ENCODE measurements around the gene DEPDC5.
"Not testable (repeated sequence)": the region's sequence is repeated elsewhere in the genome, so short reads cannot be mapped to it uniquely, and the experiment has no call there.

Gene DEPDC5

DNA sequence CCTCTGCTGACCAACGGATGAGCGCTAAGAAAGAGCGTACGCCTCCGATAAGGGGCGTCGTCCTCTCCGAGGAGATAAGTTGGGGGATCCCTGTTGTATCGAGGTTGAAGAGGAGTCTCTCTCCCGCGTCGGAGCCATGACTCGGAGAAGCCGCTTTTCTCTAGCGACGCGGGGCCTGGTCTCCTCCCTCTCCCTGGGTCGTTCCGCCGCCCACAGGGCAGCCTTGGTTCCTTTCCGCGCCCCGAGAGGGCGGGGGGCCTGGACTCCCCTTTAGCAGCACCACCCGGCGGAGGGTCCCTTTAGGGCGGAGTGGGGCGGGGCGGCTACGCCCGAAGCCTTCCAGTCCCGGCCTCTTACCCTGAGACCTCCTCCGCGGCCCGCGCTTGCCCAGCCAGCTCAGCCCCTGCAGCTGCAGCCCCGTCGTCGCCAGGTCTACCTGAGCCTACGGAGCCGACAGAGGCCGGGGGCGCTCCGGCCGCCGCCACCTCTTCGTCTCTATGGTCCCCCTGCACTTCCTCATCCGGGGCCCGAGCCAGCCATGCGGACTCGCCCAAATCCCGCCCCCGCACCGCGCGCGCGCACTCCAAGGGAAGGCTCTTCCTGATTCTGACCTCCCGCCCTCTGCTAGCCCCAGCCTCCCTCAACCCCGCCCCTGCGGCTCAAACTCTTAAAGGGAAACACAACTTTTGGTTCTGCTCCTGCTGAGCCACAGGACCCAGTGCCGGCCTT is 4.0 kb upstream of the DEPDC5 start, which contains the start of gene PRR14L:
Gene PRR14L (minus strand): TSS at position 497 of the 729 bp plus-strand sequence. CDS start 11,272 bp downstream, outside the sequence.
- peak; percentile 94 to 99 (median 97) for DNase-seq

- DNase-seq = no peak
Measured at GRCh38 chr22:31750365-31751284, 3.2 kb upstream of the DEPDC5 start.

DNA sequence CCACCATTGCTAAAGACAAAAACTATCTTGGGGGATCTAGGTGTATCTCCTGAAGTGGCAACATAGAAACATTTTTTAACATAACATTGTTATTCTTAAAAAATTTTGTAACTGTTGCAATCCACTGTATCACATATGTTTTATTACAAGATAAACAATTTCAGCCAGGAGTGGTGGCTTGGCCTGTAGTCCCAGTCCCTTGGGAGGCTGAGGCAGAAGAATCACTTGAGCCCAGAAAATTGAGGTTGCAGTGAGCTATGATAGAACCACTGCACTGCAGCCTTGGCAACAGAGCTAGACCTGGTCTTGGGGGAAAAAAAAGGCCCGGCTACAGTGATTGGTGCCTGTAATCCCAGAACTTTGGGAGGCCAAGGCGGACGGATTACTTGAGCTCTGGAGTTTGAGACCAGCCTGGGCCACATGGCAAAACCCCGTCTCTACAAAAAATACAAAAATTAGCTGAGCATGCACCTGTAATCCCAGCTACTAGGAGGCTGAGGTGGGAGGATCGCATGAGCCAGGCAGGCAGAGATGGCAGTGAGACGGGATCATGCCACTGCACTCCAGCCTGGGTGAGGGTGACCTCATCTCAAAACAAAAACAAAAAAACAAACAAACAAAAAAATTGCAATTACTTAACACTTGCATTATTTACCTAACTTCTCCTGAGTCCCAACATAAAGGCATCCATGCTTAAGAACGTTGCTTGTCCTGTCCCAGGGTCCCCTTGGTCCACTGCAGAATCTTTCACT is 1.5 kb upstream of the DEPDC5 start:
- DNase-seq = no peak

DNA sequence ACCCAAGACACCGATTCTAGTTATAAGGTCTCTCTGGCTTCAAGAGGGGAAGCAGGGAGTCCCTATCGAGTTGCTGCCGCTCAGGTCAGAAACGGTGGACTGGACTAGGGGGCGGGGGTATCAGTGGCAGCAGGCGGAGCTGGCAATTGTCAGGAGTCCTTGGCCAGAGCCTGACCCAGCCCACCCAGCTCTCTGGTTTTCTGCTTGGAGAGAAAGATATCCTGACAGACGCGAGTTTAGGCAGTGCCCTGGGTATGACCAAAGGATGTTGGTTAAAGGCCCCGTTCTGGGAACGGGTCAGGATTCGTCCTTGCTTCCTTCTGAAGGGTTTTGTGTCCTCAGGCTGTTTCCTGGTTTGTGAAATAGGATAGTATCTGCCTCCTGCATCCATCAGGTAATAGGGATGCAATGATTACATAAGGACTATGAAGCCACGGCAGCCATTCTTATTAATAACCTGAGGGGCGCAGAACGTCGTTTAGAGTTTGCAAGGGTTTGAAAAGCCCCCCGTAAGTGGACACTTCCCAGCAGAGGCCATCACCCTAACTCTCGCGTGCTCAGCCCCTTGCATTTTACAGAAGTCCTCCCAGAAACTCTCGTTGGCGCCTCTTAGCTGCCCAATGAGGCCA is 700 bp upstream of the DEPDC5 start:
- DNase-seq = peak in 13 of 14 donors; percentile 13 to 73 (median 44)

DNA sequence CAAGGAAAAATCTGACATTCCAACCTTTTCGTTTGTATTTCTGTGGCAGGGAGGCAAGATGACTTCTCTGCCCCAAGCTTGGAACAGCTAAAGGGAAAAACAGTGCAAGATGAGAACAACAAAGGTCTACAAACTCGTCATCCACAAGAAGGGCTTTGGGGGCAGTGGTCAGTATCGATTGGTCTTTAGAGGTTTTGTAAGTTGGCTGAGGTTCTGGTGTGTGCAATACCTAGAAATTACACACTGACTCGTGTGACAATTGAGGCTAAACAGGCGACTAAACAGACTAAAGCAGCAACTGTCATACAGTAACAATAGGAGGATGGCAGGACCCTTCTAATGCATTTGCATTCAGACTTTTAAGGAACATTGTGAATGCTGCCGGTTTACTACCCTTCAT is 994 bp downstream of the DEPDC5 start:
- DNase-seq = no peak

DNA sequence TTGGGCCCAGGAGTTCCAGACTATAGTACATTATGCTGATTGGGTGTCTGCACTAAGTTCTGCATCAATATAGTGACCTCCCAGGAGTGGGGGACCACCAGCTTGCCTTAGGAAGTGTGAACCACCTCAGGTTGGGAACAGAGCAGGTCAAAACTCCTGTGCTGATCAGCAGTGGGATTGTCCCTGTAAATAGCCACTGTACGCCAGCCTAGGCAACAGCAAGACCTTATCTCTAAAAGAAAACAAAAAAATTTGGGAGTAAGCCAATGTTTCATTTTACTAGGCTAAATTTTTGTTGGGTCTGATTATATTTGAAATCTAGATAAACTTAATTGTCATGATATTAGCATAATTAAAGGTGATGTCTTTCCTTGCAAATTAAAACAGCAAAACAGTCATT is 3.4 kb downstream of the DEPDC5 start:
- no peak for DNase-seq

DNA sequence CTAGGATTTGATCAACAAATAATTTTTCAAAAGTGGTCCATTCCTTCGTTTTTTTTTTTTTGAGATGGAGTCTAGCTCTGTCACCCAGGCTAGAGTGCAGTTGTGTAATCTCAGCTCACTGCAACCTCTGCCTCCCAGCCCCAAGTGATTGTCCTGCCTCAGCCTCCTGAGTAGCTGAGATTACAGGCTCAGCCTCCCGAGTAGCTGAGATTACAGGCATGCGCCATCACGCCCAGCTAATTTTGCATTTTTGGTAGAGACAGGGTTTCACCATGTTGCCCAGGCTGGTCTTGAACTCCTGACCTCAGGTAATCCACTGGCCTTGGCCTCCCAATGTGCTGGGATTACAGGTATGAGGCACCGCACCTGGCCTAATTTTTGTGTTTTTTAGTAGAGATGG is 5.0 kb downstream of the DEPDC5 start:
- DNase-seq = not testable (repeated sequence)

- DNase-seq = no peak
Measured at GRCh38 chr22:31764785-31765184, 11.0 kb downstream of the DEPDC5 start.

- no peak for DNase-seq
Measured at GRCh38 chr22:31768422-31769059, 14.7 kb downstream of the DEPDC5 start.

GRCh38 chr22:31773416-31773815 is 19.6 kb downstream of the DEPDC5 start:
- DNase-seq = no peak

DNA sequence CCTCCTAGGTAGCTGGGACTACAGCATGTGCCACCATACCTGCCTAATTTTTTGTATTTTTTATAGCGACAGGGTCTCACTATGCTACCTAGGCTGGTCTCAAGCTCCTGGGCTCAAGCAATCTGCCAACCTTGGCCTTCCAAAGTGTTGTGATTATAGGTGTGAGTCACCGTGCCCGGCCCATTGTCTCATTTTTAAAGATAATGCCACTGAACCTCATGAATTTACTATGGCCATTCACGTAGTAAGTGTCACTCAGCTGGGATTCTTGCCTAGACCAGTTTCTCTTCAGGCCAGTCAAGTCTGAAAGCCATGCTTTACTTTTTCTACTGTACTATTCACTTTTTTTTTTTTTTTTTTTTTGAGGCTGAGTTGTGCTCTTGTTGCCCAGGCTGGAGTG is 22.4 kb downstream of the DEPDC5 start:
- no peak for DNase-seq

GRCh38 chr22:31789803-31790202 is 36.0 kb downstream of the DEPDC5 start:
- no peak for DNase-seq

DNA sequence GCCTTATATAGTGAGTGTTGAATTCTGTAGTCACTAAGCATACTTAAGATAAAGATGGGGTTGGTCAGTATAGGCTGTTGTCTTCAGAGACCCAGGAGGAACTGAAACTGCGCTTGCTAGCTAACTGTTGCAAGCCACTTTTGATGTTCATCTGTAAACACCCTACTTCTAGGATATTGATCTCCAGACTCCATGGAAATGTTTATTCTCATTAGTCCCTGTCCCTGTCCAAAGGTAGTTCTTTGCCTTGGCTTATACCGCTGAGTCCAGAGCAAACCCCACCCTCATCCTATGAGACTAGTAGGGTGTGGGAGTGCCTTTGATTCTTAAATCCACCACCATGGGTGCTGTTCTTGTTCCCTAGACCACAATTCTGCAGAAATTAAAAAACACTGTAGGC is 36.4 kb downstream of the DEPDC5 start:
- DNase-seq = peak in 1 of 14 donors; percentile 0

GRCh38 chr22:31799358-31799757 is 45.5 kb downstream of the DEPDC5 start:
- not testable (repeated sequence) for DNase-seq

GRCh38 chr22:31800065-31800464 is 46.2 kb downstream of the DEPDC5 start:
- no peak for DNase-seq

DNA sequence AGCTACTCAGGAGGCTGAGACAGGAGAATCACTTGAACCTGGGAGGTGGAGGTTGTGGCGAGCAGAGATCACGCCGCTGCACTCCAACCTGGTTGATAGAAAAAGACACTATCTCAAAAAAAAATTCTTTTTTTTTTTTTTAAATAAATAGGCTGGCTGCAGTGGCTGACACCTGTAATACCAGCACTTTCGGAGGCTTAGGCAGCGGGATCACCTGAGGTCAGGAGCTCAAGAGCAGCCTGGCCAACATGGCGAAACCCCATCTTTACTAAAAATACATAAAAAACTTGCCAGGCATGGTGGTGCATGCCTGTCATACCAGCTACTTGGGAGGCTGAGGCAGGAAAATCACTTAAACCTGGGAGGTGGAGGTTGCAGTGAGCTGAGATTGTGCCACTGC is 47.0 kb downstream of the DEPDC5 start:
- not testable (repeated sequence) for DNase-seq

- DNase-seq = no peak
Measured at GRCh38 chr22:31802575-31802974, 48.8 kb downstream of the DEPDC5 start.

DNA sequence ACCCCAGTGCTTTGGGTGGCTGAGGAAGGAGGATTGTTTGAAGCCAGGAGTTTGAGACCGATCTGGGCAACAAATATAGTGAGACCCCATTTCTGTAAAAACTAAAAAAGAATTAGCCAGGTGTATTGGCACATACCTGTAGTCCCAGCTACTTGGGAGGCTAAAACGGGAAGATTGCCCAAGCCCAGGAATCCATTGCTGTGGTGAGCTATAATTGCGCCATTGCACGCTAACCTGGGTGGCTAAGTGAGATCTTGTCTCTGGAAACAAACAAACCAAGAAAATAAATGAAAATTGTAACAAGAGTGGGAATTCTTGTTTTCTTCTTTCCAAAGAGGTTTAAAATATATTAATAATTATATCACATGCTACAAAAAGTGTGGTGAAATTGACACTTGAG is 52.9 kb downstream of the DEPDC5 start:
- DNase-seq = no peak

- DNase-seq = no peak
Measured at GRCh38 chr22:31812977-31813605, 59.3 kb downstream of the DEPDC5 start.

DNA sequence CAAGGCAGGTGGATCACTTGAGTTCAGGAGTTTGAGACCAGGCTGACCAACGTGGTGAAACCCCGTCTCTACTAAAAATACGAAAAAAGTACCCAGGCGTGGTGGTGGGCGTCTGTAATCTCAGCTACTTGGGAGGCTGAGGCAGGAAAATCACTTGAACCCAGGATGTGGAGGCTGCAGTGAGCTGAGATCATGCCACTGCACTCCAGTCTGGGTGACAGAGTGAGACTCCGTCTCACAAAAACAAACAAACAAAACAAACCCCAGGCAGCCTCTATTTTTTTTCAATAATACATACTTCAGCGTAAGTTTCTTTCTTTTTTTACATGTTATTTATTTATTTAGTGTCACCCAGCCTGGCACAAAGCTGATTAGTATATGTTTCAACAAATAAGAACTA is 60.1 kb downstream of the DEPDC5 start:
- DNase-seq = not testable (repeated sequence)

- DNase-seq = no peak
Measured at GRCh38 chr22:31814942-31815341, 61.1 kb downstream of the DEPDC5 start.
